Measurements from ENCODE around the gene HPCA. TPM values are rescaled to one million over a fixed set of nuclear protein-coding genes. Genes with fewer than 3 reads are reported as not detected.

The HPCA gene
- total and polyA plus RNA-seq, 2 experiments from 2014 or later, result 0.85 TPM; not detected in 1

DNA sequence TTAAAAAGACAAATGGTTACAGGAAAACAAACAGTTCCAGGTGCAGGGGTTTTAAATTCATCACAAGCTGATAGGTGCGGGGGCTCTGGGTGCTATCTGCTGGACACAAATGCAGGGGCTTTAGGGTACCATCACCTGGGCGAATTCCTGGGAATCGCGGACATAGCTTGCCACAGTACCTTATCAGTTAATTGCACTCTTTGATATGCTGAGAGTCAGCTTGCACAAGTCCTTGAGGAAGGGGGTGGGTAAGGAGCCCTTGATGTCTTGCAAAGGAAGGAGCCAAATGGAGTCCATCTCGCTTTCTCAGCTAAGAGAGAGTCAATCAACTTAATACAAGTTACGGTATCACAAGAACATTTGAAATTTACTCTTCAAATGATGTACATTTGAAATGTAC, 40.3 kb downstream of the HPCA start:
- no peaks in the 10 kb centered on the region for H3K36me3 ChIP-seq (replicated peaks; ENCODE audit: insufficient read depth, low read depth)
- H3K9me3 ChIP-seq (ENCODE audit: low read depth), result no peaks in the 10 kb centered on the region
- H3K4me2 ChIP-seq, result no peak overlapping the region
- H3K79me2 ChIP-seq, result no peaks in the 10 kb centered on the region
- H3K27me3 ChIP-seq, result no peaks in the 10 kb centered on the region
- no peak overlapping the region for H2AFZ ChIP-seq
- no peak for TF ChIP-seq EZH2 (IDR thresholded peaks at IDR 0.05; ENCODE audit: borderline replicate concordance)
- TF ChIP-seq, protein P1, sequence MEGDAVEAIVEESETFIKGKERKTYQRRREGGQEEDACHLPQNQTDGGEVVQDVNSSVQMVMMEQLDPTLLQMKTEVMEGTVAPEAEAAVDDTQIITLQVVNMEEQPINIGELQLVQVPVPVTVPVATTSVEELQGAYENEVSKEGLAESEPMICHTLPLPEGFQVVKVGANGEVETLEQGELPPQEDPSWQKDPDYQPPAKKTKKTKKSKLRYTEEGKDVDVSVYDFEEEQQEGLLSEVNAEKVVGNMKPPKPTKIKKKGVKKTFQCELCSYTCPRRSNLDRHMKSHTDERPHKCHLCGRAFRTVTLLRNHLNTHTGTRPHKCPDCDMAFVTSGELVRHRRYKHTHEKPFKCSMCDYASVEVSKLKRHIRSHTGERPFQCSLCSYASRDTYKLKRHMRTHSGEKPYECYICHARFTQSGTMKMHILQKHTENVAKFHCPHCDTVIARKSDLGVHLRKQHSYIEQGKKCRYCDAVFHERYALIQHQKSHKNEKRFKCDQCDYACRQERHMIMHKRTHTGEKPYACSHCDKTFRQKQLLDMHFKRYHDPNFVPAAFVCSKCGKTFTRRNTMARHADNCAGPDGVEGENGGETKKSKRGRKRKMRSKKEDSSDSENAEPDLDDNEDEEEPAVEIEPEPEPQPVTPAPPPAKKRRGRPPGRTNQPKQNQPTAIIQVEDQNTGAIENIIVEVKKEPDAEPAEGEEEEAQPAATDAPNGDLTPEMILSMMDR (IDR thresholded peaks at IDR 0.05; ENCODE audit: poor library complexity), result no peak
- TF ChIP-seq EZH2phosphoT487 (IDR thresholded peaks at IDR 0.05; ENCODE audit: low read depth, severe bottlenecking, unreplicated experiment), result no peak
- H3K4me3 ChIP-seq, result no peak overlapping the region
- DNase-seq (ENCODE audit: low spot score), result no peak
- H3K4me1 ChIP-seq (ENCODE audit: insufficient read depth), result peaks cover 19% of the 10 kb centered on the region
- H4K20me1 ChIP-seq (ENCODE audit: insufficient read depth, poor library complexity, severe bottlenecking), result no peaks in the 10 kb centered on the region
- no peak overlapping the region for H3K27ac ChIP-seq
- 53% methylated on average over 6 of the region's 6 CpGs for WGBS (ENCODE audit: low lambda C conversion rate, missing lambda C conversion rate)
- H3K9me2 ChIP-seq (replicated peaks; ENCODE audit: insufficient read depth), result no peaks in the 10 kb centered on the region

DNA sequence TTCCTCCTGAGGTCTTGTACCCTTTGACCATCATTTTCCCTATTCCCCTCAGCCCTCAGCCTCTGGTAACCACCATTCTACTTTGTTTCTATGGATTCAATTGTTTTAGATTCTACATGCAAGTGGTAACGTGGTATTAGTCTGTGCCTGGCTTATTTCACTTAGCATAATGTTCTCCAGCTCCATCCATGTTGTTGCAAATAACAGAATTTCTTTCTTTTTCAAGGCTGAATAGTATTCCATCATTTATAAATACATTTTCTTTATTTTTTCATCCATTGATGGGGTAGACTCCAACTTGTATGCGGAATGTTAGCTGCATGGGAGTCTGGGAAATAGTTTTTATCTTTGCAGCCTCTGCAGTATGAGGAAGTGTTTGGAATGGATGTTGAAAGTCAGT, 41.1 kb downstream of the HPCA start:
- Histone ChIP-seq H3K36me3 (replicated peaks; ENCODE audit: insufficient read depth, low read depth) (no peaks in the 10 kb centered on the region), H3K9me3 (ENCODE audit: low read depth) (no peaks in the 10 kb centered on the region), H3K4me2 (no peak overlapping the region), H2AFZ (no peak overlapping the region), H3K27me3 (no peaks in the 10 kb centered on the region), H3K27ac (no peak overlapping the region), H3K79me2 (no peaks in the 10 kb centered on the region), H3K4me1 (ENCODE audit: insufficient read depth) (peaks cover 19% of the 10 kb centered on the region), H4K20me1 (ENCODE audit: insufficient read depth, poor library complexity, severe bottlenecking) (no peaks in the 10 kb centered on the region), H3K9me2 (replicated peaks; ENCODE audit: insufficient read depth) (no peaks in the 10 kb centered on the region), H3K4me3 (no peak overlapping the region)
- no peak for DNase-seq (ENCODE audit: low spot score)
- WGBS (ENCODE audit: low lambda C conversion rate, missing lambda C conversion rate), result 92% methylated on average over 2 of the region's 2 CpGs
- TF ChIP-seq EZH2 (IDR thresholded peaks at IDR 0.05; ENCODE audit: borderline replicate concordance), result no peak
- TF ChIP-seq, protein P1 (IDR thresholded peaks at IDR 0.05; ENCODE audit: poor library complexity), result no peak
- no peak for TF ChIP-seq EZH2phosphoT487 (IDR thresholded peaks at IDR 0.05; ENCODE audit: low read depth, severe bottlenecking, unreplicated experiment)

DNA sequence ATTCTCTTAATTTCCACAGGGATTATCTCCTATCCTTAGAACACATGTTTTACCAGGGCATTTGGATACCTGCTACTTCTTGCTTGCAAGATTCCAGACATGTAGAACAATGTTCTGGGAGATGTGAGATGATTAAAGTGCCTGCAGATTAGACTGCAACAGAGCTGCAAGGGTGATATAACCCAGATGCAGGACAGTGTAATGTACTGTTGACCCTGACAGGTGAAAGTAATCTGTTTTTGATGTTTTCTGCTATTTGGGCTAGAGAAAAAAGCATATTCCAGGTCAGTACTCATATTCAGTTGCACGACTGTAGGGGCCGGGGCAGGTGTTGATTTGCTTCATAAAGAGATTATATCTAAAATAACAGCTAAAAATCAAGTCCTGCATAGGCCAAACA, 42.0 kb downstream of the HPCA start:
- no peak for TF ChIP-seq EZH2phosphoT487 (IDR thresholded peaks at IDR 0.05; ENCODE audit: low read depth, severe bottlenecking, unreplicated experiment)
- WGBS (ENCODE audit: low lambda C conversion rate, missing lambda C conversion rate), result 43% methylated on average over 2 of the region's 2 CpGs
- Histone ChIP-seq H3K27me3 (no peaks in the 10 kb centered on the region), H4K20me1 (ENCODE audit: insufficient read depth, poor library complexity, severe bottlenecking) (no peaks in the 10 kb centered on the region), H2AFZ (no peak overlapping the region), H3K4me3 (no peak overlapping the region), H3K4me1 (ENCODE audit: insufficient read depth) (peaks cover 19% of the 10 kb centered on the region), H3K79me2 (no peaks in the 10 kb centered on the region), H3K27ac (no peak overlapping the region), H3K36me3 (replicated peaks; ENCODE audit: insufficient read depth, low read depth) (no peaks in the 10 kb centered on the region), H3K4me2 (no peak overlapping the region), H3K9me2 (replicated peaks; ENCODE audit: insufficient read depth) (no peaks in the 10 kb centered on the region), H3K9me3 (ENCODE audit: low read depth) (no peaks in the 10 kb centered on the region)
- no peak for DNase-seq (ENCODE audit: low spot score)

DNA sequence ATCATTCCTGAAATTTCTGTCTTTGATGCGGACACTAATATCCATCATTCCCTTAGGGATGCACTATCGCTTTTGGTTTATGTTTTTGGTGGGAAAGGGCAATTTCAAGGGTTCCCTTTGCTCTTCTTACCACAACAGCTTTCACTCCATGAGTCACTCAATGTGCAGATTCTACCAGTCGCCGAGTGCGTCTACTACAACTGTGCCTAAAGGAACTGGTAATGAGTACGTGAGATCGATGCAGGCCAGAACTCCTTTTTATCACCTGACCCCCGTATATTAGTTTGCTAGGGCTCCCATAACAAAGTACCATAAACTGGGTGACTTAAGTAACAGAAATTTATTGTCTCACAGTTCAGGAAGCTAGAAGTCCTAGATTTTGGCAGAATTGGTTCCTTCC, 42.4 kb downstream of the HPCA start:
- Histone ChIP-seq H3K27ac (no peak overlapping the region), H3K9me3 (ENCODE audit: low read depth) (no peaks in the 10 kb centered on the region), H3K4me2 (no peak overlapping the region), H2AFZ (no peak overlapping the region), H3K4me3 (no peak overlapping the region), H3K79me2 (no peaks in the 10 kb centered on the region), H3K36me3 (replicated peaks; ENCODE audit: insufficient read depth, low read depth) (no peaks in the 10 kb centered on the region), H3K9me2 (replicated peaks; ENCODE audit: insufficient read depth) (no peaks in the 10 kb centered on the region), H3K4me1 (ENCODE audit: insufficient read depth) (peaks cover 22% of the 10 kb centered on the region), H4K20me1 (ENCODE audit: insufficient read depth, poor library complexity, severe bottlenecking) (no peaks in the 10 kb centered on the region), H3K27me3 (no peaks in the 10 kb centered on the region)
- TF ChIP-seq, protein P1 (IDR thresholded peaks at IDR 0.05; ENCODE audit: poor library complexity), result no peak
- TF ChIP-seq EZH2phosphoT487 (IDR thresholded peaks at IDR 0.05; ENCODE audit: low read depth, severe bottlenecking, unreplicated experiment) (no peak), EZH2 (IDR thresholded peaks at IDR 0.05; ENCODE audit: borderline replicate concordance) (no peak)
- WGBS (ENCODE audit: low lambda C conversion rate, missing lambda C conversion rate), result 72% methylated on average over 8 of the region's 8 CpGs
- no peak for DNase-seq (ENCODE audit: low spot score)
